DMS153 treated with DMSO at 0.1 percent for 48 hours (cell line): ENCODE measurements around the gene ARG2.

ENCODE experiments used
- DNase-seq: peaks from one replicate; lab custom pipeline; 2025; ENCODE audit not compliant: unreplicated experiment; lab: John Stamatoyannopoulos, UW

Gene ARG2

DNA sequence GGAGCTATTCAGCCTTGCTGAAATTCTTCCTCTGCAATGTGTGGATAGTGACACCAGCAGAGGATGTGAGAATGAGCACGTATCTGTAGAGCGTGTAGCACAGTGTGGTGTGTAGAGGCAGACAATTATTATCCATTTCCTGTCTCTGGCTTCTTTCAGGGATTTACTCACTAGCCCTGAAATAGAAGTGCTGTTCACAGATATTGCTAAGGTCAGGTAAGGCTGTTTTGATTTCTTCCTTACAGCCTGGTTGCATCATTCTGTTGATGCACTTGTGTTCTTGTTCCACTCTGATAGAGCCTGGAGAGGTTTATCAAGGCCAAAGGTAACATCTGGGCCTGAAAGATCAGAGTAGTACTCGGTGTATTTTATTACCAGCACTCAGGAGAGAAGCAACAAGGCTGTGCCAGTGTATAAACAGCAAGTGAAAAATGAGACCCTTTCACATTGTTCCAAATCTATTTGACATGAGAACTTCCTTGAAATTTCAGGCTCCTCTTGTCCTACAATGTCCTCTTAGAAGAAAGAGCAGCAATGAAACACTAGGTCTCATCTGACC, 16.7 kb downstream of the ARG2 start:
- DNase-seq, result peak; percentile 32

GRCh38 chr14:67638642-67639041, 18.9 kb downstream of the ARG2 start:
- no peak for DNase-seq

DNA sequence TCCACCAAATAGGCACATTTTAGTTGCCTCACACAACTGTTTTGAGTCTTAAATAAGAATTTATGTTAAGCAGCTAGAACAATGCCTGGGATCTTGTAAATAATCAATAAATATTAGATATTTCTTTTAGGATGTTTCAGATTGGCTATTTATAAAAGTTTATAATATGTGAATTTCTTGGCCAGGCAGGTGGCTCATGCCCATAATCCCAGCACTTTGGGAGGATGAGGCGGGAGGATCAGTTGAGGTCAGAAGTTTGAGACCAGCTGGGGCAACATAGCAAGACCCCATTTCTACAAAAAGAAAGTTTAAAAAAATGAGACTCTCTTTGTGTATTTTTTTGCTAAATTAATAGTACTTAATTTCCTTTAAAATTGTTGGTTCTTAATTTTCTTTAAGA, 21.8 kb downstream of the ARG2 start:
- no peak for DNase-seq

- no peak for DNase-seq
Measured at GRCh38 chr14:67641902-67642749, 22.4 kb downstream of the ARG2 start.

GRCh38 chr14:67643713-67644112, 24.0 kb downstream of the ARG2 start:
- no peak for DNase-seq

DNA sequence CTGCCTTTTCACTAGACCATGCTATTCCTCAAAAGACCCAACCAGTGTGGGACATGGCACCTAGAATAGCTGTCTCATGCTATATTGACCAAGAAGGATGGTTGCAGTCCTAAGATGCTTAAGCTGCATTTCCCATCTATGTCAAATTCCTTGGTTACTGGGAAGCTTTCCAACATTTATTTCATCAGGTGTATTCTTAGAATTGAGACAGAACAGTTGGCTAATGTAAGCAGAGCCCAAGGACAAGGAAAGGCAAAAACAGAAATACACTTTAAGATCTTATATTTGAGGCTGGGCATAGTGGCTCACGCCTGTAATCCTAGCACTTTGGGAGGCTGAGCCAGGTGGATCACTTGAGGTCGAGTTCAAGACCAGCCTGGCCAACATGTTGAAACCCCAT, 24.7 kb downstream of the ARG2 start:
- DNase-seq, result no peak

DNA sequence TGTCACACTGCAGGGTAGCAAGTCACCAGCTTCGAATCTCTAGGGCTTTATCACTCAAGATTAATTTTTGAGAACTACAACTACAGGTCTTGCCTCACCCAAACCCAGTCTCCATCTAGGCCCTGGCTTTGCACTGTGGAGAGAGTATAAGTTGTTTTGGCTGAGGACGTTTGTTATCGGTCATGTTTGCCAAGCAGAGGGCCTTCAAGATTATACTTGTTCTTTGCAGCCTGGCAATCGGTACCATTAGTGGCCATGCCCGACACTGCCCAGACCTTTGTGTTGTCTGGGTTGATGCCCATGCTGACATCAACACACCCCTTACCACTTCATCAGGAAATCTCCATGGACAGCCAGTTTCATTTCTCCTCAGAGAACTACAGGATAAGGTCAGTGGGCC, 25.7 kb downstream of the ARG2 start:
- DNase-seq, result no peak

DNA sequence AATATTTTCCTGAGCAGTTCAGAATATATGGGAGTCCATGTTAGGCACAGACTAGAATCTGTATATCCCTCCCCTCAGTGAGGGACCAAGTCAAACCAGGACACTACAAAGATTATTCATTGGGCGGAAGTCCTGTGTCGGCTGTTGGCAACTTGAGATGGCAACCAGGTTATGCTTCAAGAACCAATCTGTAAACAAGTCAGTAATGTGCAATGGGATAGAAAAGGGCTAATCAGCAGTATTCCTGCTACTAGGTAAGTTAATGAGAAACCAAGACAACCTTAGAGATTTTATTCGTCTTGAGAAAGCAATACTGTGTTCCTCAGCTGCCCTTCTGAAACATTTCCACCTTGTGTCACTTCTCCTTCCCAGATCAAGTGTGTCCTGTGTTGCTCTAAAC, 26.4 kb downstream of the ARG2 start:
- no peak for DNase-seq

DNA sequence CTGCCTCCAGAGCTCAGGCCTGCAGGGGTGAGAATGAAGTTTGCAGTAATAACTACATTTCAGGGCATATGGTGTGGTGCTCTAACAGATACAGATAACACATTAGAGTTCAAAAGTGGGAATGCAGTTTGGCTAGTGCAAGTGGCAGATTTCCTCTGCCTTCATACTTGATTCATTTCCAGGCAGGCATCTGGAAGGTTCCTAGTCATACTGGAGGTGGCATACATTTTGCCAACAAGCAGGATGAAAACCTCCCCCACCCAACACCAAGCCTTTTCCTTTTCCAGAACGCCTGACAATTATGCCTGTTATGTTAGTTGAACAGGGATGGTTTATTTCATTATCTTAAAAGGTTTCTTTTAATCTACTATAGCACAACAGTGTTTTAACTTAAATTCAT, 30.4 kb downstream of the ARG2 start:
- no peak for DNase-seq

GRCh38 chr14:67650694-67651093, 31.0 kb downstream of the ARG2 start:
- DNase-seq, result no peak

DNA sequence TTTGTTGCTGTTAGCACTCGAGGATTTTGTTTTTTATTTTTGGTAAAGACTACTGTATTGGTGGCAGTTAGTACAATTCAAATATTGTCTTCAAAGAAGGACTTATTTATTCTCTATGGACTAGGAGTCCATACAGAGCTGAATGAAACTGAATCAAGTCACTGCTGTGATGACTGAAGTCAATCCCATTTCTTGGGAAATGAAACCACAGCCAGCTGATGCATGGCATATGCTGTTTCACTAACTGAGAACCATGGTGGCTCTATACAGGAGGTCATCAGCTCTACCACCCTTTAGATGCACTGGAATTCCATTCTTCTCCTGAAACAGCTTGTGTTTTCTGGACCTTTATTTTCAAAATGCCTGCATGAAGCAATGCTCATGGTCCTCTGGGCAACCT, 32.5 kb downstream of the ARG2 start:
- no peak for DNase-seq

DNA sequence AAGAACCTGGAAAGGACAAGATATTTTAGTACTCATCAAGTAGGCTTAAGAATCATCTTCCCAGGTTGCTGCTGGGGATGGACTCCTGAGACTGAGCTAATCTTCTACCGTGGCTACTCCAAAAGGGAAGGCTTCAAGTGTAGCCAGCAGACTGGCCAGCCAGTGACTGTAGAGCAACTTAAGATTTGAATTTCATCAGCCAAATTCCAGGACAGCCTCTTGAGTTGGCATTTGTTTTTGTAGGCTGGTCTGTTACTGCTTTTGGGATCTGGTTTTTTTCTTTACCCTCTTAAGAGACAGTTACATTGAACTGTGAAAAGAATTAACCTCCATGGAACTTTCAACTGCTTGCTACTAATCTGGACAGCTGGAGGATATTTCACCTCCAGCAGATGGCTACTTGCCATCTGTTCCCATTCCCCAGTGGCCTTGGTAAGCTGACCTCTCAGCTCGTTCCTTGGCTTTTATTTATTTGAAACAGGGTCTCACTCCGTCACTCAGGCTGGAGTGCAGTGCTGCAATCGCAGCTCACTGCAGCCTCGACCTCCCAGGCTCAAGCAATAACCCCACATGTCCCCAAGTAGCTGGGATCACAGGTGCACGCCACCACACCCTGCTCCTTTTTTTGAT, 34.0 kb downstream of the ARG2 start:
- DNase-seq, result no peak

DNA sequence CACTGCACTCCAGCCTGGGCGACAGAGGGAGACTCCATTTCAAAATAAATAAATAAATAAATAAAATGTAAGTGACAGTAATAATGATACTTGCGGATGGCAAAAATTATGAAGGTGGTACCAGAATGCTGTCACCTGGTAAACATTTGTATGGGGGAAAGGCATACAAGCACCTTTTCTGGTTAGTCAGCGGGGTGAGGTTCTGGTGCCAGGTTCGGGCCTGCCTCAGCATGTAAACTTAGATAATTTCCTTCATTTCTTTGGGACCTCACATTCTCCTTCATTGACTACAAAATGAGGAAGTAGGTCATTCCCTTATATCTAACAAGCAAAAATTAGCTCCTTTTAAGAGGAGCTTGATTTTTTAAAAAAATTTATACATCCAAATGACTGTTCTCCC, 43.9 kb downstream of the ARG2 start:
- no peak for DNase-seq

DNA sequence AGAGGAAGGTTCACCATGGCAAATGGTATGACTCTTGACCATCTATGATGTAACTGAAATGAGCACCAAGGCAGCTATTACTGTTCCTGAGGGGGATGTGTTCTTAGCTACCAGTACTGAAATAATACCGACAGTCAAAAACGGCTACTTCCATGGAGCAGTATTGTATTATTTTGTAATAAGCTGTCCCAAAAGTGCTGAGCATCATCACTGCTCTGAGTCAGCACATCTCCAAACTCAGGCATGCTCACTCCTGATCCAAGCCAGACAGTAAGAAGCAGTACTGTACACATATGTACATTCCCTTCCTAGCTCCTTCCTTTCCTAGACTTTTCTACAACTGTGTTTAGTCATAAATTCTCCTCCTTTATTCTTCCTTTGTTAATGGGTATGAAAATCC, 46.1 kb downstream of the ARG2 start:
- no peak for DNase-seq

GRCh38 chr14:67666750-67667449, 47.2 kb downstream of the ARG2 start:
- DNase-seq, result peak; percentile 38

DNA sequence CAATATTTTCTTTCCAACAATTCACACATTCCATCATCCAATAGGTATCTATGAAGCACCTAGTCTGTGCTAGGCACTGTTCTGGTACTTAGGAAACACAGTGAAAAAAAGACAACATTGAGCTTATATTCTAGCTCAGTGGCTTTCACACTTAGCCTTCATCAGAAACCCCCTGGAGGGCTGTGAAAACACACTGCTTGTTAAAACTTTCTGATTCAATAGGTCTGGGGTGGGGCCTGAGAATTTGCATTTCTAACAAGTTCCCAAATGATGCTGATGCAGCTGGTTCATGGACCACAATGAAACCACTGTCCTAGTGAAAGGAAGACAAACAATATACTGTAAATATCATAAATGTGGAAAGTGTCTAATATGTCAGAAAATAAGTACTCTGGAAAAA, 48.8 kb downstream of the ARG2 start:
- no peak for DNase-seq

GRCh38 chr14:67673451-67673850, 53.7 kb downstream of the ARG2 start:
- no peak for DNase-seq

DNA sequence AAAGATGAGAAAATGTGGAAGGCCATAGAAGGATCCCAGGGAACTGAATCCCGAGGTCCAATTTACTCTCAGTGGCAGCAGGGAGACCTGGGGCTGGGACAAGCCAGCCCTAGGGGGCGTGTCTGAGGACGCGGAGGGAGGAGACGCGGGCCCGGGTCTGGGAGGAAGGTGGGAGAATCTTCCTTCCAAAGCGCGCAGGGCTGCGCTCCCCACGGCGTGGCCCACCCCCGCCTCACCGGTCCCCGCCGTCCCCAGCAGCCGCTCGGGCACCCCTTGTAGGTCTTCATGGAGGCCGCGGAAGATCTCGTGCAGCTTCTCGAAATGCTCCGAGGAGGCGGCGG, 54.4 kb downstream of the ARG2 start:
- DNase-seq, result peak; percentile 22

DNA sequence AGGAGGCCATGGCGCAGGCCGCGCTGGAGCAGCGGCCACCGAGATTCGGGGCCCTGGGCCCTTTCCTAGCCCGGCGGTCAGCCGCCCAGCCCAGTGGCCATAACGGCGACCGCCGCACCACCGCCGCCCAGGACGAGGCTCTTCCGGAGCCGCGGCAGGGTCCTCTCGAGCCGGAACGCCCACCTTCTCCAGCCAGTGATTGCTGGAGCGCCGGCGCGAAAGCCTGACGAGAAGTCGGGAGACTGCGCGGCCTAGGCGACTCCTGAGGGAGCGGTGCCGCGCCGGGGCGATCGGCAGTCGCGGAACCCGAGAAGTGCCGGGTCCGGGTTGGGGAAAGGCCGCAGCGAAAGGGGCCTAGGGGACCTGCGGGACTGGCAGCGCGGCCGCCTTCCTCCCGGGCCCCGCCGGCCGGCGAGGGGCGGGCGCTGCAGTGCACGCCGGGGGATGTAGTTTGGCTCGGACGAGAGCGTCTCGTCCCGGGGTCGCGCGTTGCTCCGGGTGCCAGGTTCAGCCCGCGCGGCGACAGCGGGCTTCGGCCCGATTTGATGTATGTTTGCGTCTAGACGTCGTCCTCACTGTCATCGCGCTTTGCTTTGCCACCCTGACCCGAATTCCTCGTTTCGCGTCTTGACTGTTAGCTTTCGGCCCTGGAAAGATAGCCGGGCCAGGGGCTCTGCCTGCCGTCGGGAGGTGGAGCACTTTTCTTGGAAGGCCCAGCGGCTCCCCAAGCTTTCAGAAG, 54.9 kb downstream of the ARG2 start, which contains the start of gene VTI1B:
Gene VTI1B, minus strand, starts transcription at position 153 of the 739 bp plus-strand sequence. Its CDS starts 143 bp downstream, at position 10.
- DNase-seq, result peak; percentile 58

GRCh38 chr14:67675219-67675582, 55.5 kb downstream of the ARG2 start:
- no peak for DNase-seq

GRCh38 chr14:67679006-67679405, 59.3 kb downstream of the ARG2 start:
- DNase-seq, result no peak
